GM21576 (cell line): ENCODE measurements around the gene BCL2L13.
"Not testable (repeated sequence)": the region's sequence is repeated elsewhere in the genome, so short reads cannot be mapped to it uniquely, and the experiment has no call there.

Experiments
- ATAC-seq: cut with Tn5 transposase; IDR thresholded peaks from one replicate; pipeline ENCODE4 v1.9.1; 2021; ENCODE audit warnings: mild to moderate bottlenecking, moderate library complexity; ENCODE audit not compliant: unreplicated experiment

Gene BCL2L13

GRCh38 chr22:17694193-17694592 lies 55.6 kb downstream of the BCL2L13 start:
- no peak for ATAC-seq

- ATAC-seq: no peak
These were observed 56.2 kb downstream of the BCL2L13 start for GRCh38 chr22:17694752-17695151.

- ATAC-seq: no peak
These were observed 57.4 kb downstream of the BCL2L13 start for GRCh38 chr22:17695986-17696385.

GRCh38 chr22:17697196-17697595 lies 58.6 kb downstream of the BCL2L13 start:
- ATAC-seq: not testable (repeated sequence)

GRCh38 chr22:17698276-17698675 lies 59.7 kb downstream of the BCL2L13 start:
- ATAC-seq: not testable (repeated sequence)

- ATAC-seq: no peak
These were observed 60.4 kb downstream of the BCL2L13 start for GRCh38 chr22:17698948-17699347.

- no peak for ATAC-seq
These were observed 61.3 kb downstream of the BCL2L13 start for GRCh38 chr22:17699696-17700340.

GRCh38 chr22:17700778-17701177 lies 62.2 kb downstream of the BCL2L13 start:
- no peak for ATAC-seq

GRCh38 chr22:17703811-17704210 lies 65.3 kb downstream of the BCL2L13 start:
- ATAC-seq: no peak

GRCh38 chr22:17705546-17705945 lies 67.0 kb downstream of the BCL2L13 start:
- ATAC-seq: no peak

- peak; percentile 77 for ATAC-seq
These were observed 67.7 kb downstream of the BCL2L13 start for GRCh38 chr22:17705951-17706900.

- no peak for ATAC-seq
These were observed 68.4 kb downstream of the BCL2L13 start for GRCh38 chr22:17706947-17707346.

GRCh38 chr22:17707526-17707925 lies 69.0 kb downstream of the BCL2L13 start:
- ATAC-seq: no peak

GRCh38 chr22:17710023-17710422 lies 71.5 kb downstream of the BCL2L13 start:
- no peak for ATAC-seq

- no peak for ATAC-seq
These were observed 73.9 kb downstream of the BCL2L13 start for GRCh38 chr22:17712441-17712840.

- ATAC-seq: no peak
These were observed 78.0 kb downstream of the BCL2L13 start for GRCh38 chr22:17716529-17716928.

GRCh38 chr22:17717708-17718107 lies 79.2 kb downstream of the BCL2L13 start:
- ATAC-seq: no peak

GRCh38 chr22:17719911-17720310 lies 81.4 kb downstream of the BCL2L13 start:
- ATAC-seq: no peak

- ATAC-seq: no peak
These were observed 85.7 kb downstream of the BCL2L13 start for GRCh38 chr22:17724241-17724640.

GRCh38 chr22:17724678-17725499 lies 86.3 kb downstream of the BCL2L13 start:
- no peak for ATAC-seq

- no peak for ATAC-seq
These were observed 86.9 kb downstream of the BCL2L13 start for GRCh38 chr22:17725500-17725796.
